Measurements from ENCODE around the gene EXOSC1.
"Not testable (repeated sequence)": the region's sequence is repeated elsewhere in the genome, so short reads cannot be mapped to it uniquely, and the experiment has no call there.

Gene EXOSC1, protein sequence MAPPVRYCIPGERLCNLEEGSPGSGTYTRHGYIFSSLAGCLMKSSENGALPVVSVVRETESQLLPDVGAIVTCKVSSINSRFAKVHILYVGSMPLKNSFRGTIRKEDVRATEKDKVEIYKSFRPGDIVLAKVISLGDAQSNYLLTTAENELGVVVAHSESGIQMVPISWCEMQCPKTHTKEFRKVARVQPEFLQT

DNA sequence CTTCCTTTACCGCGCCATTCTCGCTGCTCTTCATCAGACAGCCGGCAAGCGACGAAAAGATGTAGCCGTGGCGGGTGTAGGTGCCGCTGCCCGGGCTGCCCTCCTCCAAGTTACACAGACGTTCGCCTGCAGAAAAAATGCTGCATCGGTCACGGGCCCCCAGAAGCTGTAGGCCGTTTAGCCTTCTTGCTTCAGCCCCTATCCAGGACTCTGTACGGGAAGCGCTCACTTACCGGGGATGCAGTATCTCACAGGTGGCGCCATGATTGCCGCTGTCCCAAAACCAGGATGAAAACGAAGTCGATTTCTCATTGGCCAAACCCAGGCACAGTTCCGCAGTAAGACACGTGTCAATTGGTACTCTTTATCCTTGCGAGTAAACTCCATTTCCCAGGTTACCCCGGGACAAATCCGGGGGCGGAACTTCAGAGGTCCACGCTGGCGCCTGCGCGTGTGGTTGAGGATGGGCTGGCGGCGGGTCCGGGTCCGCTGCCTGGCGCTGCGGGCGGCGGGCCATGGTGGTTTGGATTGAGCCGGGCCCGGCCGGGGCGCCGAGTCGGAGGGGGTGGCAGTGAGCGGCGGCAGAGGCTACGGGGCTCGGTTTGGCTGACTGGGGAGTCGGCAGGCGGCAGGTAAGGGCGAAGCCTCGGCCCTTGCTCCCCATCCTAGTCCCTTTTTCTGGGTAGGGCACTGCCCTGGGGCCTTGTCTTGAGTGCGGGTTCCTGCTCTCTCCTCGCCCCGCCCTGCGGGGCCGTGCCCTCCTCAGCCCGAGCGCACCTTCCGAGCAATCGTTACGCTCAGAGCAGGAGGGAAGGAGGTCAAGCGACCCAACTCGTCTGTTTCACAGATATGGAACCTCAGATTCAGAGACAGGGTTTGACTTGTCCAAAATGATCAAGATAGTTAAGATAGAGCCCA, at the start of gene EXOSC1, which contains the start of gene ZDHHC16:
Gene EXOSC1 (minus strand): TSS at position 285 of the 918 bp plus-strand sequence. CDS start 21 bp downstream, at position 264.
Gene ZDHHC16 (plus strand): TSS at position 454 of the 918 bp plus-strand sequence. CDS start 5,501 bp downstream, outside the sequence.
- DNase-seq, result peak; percentile 91 to 92

DNA sequence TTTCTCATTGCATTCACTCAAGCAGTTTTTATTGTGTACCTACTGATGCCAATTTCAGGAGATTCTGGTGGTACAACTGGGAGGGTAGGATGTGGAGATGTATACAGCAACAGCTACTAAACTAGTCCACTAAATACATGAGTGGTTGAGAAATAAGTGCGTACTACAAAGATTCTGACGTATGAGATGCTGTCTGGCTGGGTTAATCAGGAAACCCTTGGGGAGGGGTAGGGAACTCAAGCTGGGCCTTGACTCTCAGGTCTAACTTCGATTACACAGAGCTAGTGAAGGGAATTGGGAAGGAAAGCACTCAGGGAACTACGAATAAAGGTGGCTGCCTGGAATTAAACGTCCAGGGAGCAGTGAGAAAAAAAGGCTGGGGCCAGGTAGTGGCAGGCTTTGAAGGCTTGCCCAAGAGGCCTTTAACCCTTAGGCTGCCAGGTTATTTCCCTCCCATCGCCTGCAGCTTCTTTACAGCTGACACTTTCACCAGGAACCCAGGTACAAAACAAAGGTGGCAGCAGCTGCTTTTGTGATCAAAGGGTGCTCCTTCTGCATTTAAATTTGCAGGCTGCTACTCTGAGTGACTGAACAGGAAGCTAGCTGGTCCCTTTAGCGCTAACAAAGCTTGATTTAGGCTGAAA, 49.2 kb upstream of the EXOSC1 start:
- no peak for DNase-seq

DNA sequence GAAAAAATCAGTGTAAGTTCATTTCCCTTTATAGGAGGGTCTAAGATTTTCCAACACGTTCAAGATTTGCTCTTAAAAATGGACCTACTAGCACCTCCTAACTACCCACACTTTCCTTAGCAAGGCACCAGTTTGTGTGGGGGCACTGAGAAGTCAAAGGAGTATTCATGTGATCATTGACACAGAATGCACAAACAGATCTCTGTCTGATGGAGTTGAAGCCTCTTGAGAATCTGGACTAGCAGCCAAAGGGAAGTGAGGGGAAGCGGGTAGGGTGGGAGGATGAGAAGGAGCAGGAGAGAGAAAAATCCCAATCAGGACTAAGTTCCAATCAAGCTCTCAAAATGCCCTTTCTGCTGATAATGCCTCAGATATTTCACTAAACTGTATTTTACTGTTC, 48.3 kb upstream of the EXOSC1 start:
- DNase-seq, result no peak

DNA sequence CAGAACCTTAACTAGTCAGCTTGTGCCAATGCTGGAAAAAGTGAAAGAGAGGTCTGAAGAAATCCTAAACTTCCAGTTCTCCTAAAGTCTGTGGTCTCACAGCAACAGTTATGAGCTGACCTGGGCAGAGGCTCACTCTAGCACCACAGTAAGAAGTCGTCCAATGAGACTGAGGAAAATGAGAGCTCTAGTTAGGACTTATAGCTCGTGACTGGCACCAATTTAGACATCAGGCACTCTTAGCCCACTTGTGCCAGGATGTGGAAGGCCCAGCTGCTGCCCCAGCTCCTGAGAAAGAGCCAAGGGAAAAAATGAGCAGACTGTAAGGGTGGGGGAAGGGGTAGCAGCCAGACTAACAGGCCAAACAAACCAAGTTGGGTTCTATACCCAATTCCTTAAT, 44.8 kb upstream of the EXOSC1 start:
- no peak for DNase-seq

DNA sequence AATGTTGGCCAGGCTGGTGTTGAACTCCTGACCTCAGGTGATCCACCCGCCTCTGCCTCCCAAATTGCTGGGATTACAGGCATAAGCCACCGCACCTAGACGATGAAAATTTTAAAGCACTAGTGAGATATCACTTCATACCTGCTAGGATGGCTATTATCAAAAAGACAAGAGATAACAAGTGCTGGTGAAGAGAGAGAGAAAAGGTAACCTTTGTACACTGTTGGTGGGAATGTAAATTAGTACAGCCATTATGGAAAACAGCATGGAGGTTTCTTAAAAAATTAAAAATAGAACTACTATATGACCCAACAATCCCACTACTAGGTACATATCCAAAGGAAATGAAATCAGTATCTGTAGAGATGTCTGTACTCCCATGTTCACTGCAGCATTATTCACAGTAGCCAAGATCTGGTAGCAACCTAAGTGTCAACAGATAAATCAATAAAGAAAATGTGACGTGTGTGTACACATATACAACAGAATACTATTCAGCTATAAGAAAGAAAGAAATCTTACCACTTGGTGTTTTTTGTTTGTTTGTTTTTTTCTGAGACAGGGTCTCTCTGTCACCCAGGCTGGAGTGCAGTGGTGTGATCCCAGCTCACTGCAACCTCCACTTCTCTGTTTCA, 40.0 kb upstream of the EXOSC1 start:
- no peak for DNase-seq

DNA sequence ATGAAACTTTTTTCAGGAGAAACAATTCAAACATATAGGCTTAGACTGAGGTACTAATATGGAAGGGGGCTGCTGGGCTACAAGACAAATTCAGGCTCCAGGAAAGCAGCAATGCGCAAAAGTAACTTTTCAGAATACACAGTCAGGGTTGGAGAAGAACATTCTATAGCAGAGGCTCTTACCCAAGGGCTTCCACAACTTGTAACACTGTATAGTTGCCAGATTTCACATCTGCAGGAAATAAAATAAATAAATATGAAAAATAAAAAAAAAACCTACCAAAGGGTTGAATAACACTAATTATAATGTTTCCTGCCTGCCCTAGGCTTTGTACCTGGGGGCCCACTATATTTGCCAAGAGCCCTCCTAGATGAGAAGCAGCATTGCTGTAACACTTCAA, 38.1 kb upstream of the EXOSC1 start:
- DNase-seq, result no peak

DNA sequence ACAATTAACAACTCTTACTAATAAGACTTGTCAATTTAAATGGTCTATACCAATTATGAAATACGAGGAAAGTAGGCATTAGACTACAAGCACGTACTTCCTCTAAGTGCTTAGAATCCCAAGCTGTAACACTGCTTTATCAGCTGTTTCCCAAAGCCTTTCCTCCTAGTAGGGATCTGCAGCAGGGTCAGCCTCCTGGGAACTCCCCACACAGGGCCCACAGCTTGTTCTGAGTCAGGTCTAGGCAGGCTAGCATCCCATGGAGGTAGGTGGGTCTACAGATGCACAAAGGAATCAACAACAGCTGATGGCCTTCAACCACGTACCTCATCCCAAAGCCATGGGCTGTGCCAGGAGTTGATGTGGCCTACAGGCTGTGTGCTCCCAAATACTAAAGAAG, 37.7 kb upstream of the EXOSC1 start:
- DNase-seq, result no peak

DNA sequence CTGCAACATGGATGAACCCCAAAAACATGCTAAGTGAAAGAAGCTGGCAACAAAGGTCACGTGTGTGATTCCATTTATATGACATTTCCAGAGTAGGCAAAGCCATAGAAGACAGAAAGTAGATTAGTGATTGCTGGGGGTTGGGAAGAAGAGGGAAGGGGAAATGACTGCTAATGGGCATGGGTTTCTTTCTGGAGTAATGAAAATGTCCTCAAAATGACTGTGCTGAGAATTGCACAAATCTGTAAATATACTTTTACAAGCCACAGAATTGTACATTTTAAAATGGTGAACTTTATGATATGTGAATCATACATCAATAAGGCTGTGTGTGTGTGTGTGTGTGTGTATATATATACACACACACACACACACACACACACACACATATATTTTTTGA, 36.6 kb upstream of the EXOSC1 start:
- no peak for DNase-seq

DNA sequence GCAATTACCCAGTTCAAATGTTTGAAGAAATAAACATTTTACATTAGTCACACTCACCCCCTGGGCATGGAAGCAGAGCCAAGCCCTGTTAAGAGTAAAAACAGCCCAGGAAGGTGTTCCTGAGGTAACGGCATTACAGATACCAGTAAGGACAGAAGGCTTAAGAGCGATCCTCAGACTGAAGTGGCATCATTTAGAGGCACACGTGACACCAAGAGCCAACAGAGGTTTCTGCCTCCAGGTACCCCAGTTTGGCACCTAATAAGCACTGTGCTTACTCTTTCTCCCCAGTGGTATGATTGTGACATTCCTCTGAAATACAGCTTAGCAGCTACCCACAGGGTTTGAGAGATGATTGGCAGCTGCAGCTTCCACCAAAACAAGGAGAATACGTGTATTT, 35.3 kb upstream of the EXOSC1 start:
- no peak for DNase-seq

DNA sequence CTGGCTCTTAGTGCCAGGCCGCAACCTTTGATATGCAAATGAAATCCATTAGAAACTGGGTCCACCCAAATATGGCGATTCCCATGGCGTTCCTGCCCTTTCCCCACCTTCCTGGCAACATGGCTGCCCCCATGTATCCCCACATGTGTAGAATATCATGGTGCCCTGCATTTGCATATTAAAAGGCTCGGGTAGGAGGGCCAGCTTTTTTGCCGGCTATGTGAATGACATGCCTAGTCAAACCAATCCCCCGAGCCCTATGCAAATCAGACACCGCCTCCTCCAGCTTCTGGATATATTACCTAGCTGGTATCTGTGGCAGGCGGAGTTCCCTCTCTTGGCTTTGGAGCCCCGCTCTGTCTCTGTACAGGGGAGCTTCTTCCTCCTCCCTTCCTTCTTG, 34.1 kb upstream of the EXOSC1 start:
- DNase-seq, result no peak

DNA sequence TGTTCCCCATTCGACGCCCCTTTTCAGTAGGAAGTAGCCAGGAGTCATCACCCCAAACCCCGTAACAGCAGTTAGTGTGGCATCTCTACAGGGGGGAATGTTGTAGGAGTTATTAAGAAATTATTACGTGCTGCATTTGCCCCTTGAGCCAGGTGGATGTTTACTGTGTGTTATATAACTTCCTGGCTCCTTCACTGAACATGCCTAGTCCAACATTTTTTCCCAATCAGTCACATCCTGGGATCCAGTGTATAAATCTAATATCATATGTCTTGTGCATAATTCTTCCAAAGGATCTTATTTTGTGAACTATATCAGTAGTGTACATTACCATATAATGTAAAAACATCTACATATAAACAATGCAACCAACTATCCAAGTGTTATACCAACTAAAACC, 33.6 kb upstream of the EXOSC1 start:
- DNase-seq, result not testable (repeated sequence)

DNA sequence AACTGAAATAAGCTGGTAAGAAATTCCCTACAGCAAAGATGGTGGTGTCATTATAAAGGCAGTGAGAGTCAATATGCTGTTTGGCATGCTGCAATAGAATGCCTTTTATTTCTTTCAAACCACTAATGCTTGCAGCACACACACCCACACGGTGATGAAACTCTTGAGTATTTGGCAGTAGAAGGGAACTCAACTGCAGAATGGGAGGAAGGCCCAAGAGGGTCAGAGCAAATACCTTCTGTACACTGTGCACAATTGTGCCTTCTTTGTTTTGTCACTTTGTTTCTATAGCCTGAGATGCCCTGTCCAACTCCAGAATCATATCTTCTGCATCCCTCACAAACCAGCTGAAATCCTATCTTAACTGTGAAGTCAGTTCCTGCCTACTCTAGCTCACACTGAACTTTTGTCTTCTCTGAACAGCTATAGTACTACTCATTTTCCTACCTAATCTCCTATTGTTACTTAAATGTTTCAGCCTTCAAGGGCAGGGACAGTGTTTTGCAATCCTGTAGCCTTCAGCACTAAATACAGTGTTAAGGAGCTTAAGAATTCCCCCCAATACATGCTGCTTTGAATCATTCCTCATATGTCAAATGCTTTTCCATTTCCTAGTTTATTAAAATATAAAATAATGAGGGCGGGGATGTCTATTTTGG, 30.3 kb upstream of the EXOSC1 start:
- DNase-seq, result no peak

DNA sequence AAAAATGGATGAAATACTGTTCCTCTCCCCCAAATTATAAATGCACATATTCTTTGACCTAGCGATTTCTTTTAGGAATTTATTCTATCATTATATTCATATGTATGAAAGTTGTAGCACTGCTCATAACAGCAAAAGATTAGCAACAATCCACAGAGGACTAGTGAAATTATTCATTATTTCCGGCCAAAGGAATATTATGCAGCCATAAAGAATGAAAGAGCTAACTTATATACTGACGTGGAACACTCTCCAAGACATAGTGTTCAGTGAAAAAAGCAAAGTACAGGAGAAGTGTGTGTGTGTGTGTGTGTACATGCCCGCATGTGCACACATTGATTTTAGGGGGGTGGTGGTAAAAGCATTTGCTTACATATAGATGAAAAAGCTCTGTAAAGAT, 29.1 kb upstream of the EXOSC1 start:
- no peak for DNase-seq

DNA sequence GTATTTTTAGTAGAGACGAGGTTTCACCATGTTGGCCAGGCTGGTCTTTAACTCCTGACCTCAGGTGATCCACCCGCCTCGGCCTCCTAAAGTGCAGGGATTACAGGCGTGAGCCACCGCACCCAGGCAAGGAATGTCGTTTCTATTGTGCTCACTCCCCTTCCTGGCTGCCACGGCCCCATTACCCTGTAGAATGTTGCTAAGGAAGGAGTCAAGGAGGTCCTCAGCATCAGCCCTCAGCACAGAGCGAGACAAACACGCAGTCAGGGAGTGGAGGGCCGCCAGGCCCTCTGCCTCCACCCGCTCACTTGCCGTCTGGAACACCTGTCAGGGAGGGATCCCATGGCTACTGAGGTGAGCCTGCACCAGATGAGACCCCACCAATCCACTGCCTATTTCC, 23.0 kb upstream of the EXOSC1 start:
- not testable (repeated sequence) for DNase-seq

DNA sequence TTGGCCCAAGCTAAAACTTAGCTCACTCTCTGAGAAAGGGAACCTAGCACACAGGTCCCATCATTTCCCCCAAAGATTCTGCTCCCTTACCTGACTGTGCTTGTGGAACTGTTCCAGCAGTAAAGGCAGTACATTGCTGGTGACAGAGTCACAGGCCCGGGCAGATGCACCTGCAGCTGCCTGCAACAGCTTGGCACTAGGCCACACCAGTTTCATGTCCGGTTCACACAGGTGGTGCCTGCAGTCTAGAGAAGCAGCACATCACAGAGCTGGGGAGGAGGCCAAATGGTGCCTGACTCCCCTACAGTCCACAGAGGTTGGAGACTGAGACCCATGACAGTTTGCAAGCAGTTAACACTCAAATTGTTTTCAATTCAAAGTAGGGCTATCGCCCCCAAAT, 22.4 kb upstream of the EXOSC1 start:
- no peak for DNase-seq

DNA sequence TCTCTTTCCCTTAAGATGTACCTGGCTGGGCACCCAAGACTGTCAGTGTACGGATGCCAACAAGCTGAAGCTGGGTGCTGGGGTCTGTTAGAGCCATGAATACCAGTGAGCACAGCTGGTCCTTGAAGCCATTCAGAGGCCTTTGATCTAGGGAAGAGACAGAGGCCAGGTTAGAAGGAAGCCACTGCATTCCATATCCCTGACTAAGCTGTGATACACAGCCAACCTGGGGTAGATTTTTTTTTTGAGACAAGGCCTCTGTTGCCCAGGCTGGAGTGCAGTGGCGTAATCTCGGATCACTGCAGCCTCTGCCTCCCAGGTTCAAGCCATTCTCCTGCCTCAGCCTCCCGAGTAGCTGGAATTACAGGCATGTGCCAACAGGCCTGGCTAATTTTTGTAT, 20.9 kb upstream of the EXOSC1 start:
- no peak for DNase-seq

DNA sequence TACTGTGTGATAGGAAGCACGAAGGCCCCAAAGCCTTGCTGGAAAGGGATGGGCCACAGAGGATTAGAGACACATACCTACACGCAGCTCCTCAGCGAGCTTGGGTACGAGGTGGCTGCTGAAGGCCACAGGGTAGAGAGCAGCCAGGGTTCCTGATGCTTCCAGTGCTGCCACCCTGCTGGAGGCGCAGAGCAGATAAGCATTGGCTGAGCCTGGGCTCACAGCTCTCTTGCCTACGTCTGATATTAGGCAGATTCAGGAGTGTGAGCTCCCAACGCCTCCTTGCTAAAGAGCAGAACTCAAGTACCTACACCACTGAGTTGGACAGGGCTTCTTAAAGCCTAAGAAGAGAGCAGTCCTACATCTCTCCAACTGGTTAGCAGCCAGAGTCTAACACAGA, 20.2 kb upstream of the EXOSC1 start:
- DNase-seq, result no peak

DNA sequence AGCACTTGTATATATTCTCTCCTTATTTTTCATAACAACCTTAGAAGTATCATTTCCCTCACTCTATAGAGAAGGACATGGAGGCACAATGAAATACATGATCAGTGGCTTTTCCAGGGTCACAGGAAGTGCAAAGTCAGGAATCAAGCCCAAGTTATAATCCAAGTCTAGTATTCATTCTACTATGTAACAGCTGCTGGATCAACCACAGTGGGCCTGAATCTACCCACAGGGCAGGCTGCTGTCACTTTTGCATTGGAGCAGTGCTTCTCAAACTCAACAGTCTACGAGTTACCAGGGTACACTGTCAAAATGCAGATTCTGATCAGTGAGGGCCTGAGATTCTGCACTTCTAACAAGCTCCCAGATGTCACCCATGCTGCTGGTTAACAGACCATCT, 18.4 kb upstream of the EXOSC1 start:
- no peak for DNase-seq

DNA sequence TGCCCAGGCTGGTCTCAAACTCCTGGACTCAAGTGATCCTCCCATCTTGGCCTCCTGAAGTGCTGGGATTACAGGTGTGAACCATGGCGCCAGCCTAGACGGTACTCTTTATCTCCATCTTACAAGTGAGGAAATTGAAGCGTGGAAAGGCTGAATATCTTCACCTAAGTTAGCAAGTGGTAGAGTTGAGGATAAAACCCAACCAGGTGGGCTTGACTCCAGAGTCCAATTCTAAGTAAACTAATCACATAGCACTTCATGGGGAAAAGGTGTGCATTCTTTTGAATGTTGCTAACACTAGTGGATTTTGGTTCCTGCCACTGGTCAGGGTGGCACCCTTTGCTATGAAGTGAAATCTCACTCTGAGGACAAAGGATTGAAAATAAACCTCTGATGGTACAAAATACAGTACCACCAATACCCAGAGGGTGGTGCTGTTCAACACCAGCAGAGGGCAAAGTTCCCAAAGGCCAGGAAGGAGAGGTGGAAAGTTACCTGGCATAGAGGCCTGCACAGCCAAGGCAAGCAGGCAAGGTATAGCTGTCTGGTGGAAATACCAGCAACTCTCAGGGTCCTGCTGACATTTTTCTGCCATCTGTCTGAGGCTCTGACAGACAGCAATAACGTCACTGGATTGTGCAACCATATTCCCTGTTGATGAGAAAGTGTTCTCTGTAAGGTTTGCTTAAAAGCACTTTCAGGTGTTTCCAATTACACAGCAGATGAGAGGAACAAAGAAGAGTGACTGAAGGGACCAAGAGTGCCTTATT, 17.7 kb upstream of the EXOSC1 start:
- DNase-seq, result peak; percentile 18 to 47

DNA sequence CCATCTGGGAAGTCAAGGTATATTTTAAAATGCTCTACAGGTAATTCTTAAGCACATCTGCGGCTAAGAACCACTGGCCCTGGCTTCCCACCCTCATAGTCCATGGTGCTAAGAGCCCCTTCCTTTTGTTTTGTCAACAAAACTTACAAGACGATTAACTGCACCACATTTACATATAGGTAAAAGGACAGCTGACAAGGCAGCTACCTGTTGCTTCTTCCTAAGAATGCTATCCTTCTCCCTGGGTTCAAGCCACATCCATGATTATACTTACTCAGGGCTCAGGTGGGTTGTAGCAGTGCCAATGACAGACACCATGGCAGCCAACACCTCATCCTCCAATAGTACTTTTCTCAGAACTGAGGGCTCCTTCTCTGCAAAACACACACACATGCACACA, 16.5 kb upstream of the EXOSC1 start:
- DNase-seq, result no peak

DNA sequence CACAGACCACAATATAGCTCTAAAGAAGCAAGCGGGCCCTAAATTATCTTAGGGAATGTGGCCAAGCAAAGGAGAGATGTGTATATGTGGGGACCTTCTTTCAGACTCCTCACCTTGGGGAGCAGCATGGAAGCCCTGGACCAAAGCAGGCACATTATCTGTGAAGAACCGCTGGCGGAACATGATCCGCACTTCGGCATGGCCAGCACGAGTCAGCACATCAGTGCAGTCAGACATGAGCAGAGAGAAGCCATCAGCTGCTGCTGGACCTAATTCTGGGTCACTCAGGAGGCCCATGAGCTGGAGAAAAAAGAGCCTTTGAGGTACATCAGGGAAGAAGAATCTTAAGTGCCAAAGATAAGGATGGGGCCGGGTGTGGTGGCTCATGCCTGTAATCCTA, 14.1 kb upstream of the EXOSC1 start:
- DNase-seq, result no peak

DNA sequence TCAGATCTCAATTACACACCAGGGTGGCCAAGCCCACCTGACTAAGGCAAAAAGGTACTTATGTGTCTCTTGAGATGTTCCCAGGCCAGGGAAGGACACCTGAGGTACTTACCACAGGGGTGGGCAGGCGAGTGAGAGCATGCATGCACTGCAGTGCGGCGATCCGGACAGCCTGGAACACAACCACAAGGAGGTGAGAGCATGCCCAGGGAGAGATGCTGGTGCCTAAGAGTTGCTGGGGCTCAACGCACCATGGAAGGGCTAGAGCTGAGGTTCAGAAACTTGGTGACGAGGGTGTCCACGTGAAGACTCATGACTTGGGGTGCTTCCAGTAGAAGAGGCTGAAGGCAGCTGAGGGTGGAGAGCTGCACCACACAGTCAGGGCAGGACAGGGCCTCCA, 13.3 kb upstream of the EXOSC1 start:
- no peak for DNase-seq
